ENCODE results near the gene SMARCAD1.

SMARCAD1 gene

GRCh38 chr4:94256828-94257227 lies 49.2 kb downstream of the SMARCAD1 start:
- Histone ChIP-seq H3K27ac (ENCODE audit: extremely low read depth, low read depth, low read length) (no peak overlapping the region), H3K4me1 (ENCODE audit: control insufficient read depth, insufficient read depth, low read length) (no peaks in the 10 kb centered on the region), H3K36me3 (ENCODE audit: control insufficient read depth in 2 of 2, insufficient read depth in 1 of 2, low read length in 2 of 2) (peaks cover 0 to 21% of the 10 kb centered on the region in 2 experiments; a peak in 2 of 3 replicates), H3K9me3 (ENCODE audit: control insufficient read depth, insufficient read depth, low read depth, low read length) (no peaks in the 10 kb centered on the region), H3K4me3 (ENCODE audit: low read depth, low read length) (no peak overlapping the region)
- ChIA-PET POLR2A (no interaction called here), CTCF (interaction anchor here (0.6 to 0.7 kb wide), 2 partner anchors 68 to 438 kb away, joined by 3 read pairs; no protein-coding TSS in a partner anchor)
- no peak for TF ChIP-seq ZNF114 (tag by site-specific recombination; IDR thresholded peaks at IDR 0.05)
- TF ChIP-seq ZNF366 (tag by site-specific recombination; conservative IDR thresholded peaks at IDR 0.05) = no peak
- no peak for TF ChIP-seq KLF17 (tag by site-specific recombination; IDR thresholded peaks at IDR 0.05)
- peak; percentile 38 for TF ChIP-seq ZNF654 (tag by site-specific recombination; IDR thresholded peaks at IDR 0.05; ENCODE audit: low read depth)

GRCh38 chr4:94262163-94263016 lies 54.7 kb downstream of the SMARCAD1 start:
- H3K36me3 ChIP-seq (ENCODE audit: control insufficient read depth in 2 of 2, insufficient read depth in 1 of 2, low read length in 2 of 2) = peaks cover 0 to 28% of the 10 kb centered on the region in 2 experiments; a peak in 2 of 3 replicates
- peak; percentile 87 for TF ChIP-seq PRDM4 (tag by site-specific recombination; IDR thresholded peaks at IDR 0.05)
- TF ChIP-seq ZNF660 (tag by site-specific recombination; IDR thresholded peaks at IDR 0.05) = no peak
- peak; percentile 89 for TF ChIP-seq PRDM6 (tag by site-specific recombination; IDR thresholded peaks at IDR 0.05)
- TF ChIP-seq ZNF19 (tag by site-specific recombination; IDR thresholded peaks at IDR 0.05; ENCODE audit: low read depth) = 0 out of 2 replicates have a peak, but pooled peaks have one; percentile 45
- TF ChIP-seq YY2 (tag by site-specific recombination; IDR thresholded peaks at IDR 0.05) = no peak
- TF ChIP-seq ZNF398 (tag by site-specific recombination; IDR thresholded peaks at IDR 0.05) = no peak
- peak; percentile 92 for TF ChIP-seq FEZF1 (tag by site-specific recombination; IDR thresholded peaks at IDR 0.05)
- no peak for TF ChIP-seq ZNF555 (tag by site-specific recombination; conservative IDR thresholded peaks at IDR 0.05)
- no peak for TF ChIP-seq ZNF548 (tag by site-specific recombination; IDR thresholded peaks at IDR 0.05)
- no peak for TF ChIP-seq ZNF792 (tag by site-specific recombination; IDR thresholded peaks at IDR 0.05)
- no peak for TF ChIP-seq TRIM28 (IDR thresholded peaks at IDR 0.05; ENCODE audit: borderline replicate concordance, low read length)
- TF ChIP-seq ZXDB (tag by site-specific recombination; IDR thresholded peaks at IDR 0.05) = peak; percentile 73
- no peak for TF ChIP-seq YY1 (tag by site-specific recombination; IDR thresholded peaks at IDR 0.05)
- TF ChIP-seq REST (tag by site-specific recombination; IDR thresholded peaks at IDR 0.05) = no peak
- no peak for TF ChIP-seq ZNF768 (tag by site-specific recombination; IDR thresholded peaks at IDR 0.05)
- TF ChIP-seq KLF17 (tag by site-specific recombination; IDR thresholded peaks at IDR 0.05) = no peak

More at GRCh38 chr4:94262163-94263016, 54.7 kb downstream of the SMARCAD1 start:
- no peak overlapping the region for H3K4me3 ChIP-seq (ENCODE audit: low read depth, low read length)
- POLR2A ChIA-PET = no interaction called here
- CTCF ChIA-PET = no interaction called here
- no peaks in the 10 kb centered on the region for H3K4me1 ChIP-seq (ENCODE audit: control insufficient read depth, insufficient read depth, low read length)
- H3K27ac ChIP-seq (ENCODE audit: extremely low read depth, low read depth, low read length) = peak overlapping the region; percentile 44; the same call in 1 of the 2 replicates
- no peaks in the 10 kb centered on the region for H3K9me3 ChIP-seq (ENCODE audit: control insufficient read depth, insufficient read depth, low read depth, low read length)
